GM23248 (cell line): ENCODE results near the gene DDI2. TPM values are rescaled to one million over a fixed set of nuclear protein-coding genes. Genes with fewer than 3 reads are reported as not detected.

Experiments used
- DNase-seq: peaks from one replicate; pipeline ENCODE4 v3.0.0-alpha.2; 2015
- H2AFZ ChIP-seq: fragments of 200-600 bp; sonication (generic); 2 replicates; pipeline ENCODE4 v1.6.1; 2016; ENCODE audit warnings: antibody characterized with exemption
- H3F3A ChIP-seq: fragments of 200-600 bp; sonication (generic); 2 replicates; pipeline ENCODE4 v1.6.1; 2016; ENCODE audit warnings: mild to moderate bottlenecking, antibody characterized with exemption, mixed run types; ENCODE audit not compliant: insufficient read depth
- H3K27ac ChIP-seq: fragments of 200-600 bp; sonication (generic); 2 replicates; pipeline ENCODE4 v1.5.1; 2016; ENCODE audit warnings: mild to moderate bottlenecking
- H3K27me3 ChIP-seq: fragments of 200-600 bp; sonication (generic); replicated peaks from 2 replicates; pipeline ENCODE4 v1.6.1; 2016; ENCODE audit warnings: mild to moderate bottlenecking; ENCODE audit not compliant: insufficient read depth
- H3K36me3 ChIP-seq: fragments of 200-600 bp; sonication (generic); 2 replicates; pipeline ENCODE4 v1.6.1; 2016; ENCODE audit warnings: low read depth, mild to moderate bottlenecking
- H3K4me1 ChIP-seq: fragments of 200-600 bp; sonication (generic); 2 replicates; pipeline ENCODE4 v1.6.1; 2016; ENCODE audit warnings: mild to moderate bottlenecking; ENCODE audit not compliant: insufficient read depth
- H3K4me2 ChIP-seq: fragments of 200-600 bp; sonication (generic); one replicate; pipeline ENCODE4 v1.6.1; 2016; ENCODE audit warnings: mild to moderate bottlenecking; ENCODE audit not compliant: unreplicated experiment
- H3K4me3 ChIP-seq: fragments of 200-600 bp; sonication (generic); 2 replicates; pipeline ENCODE4 v1.5.1; 2016; ENCODE audit warnings: mild to moderate bottlenecking
- H3K79me2 ChIP-seq: fragments of 200-600 bp; sonication (generic); 2 replicates; pipeline ENCODE4 v1.6.1; 2016; ENCODE audit warnings: mild to moderate bottlenecking; ENCODE audit not compliant: insufficient read depth
- H3K9ac ChIP-seq: fragments of 200-600 bp; sonication (generic); 2 replicates; pipeline ENCODE4 v1.6.1; 2016; ENCODE audit warnings: mild to moderate bottlenecking
- H3K9me2 ChIP-seq: fragments of 200-600 bp; sonication (generic); 2 replicates; pipeline ENCODE4 v1.6.1; 2016; ENCODE audit warnings: mixed run types, mild to moderate bottlenecking, moderate library complexity; ENCODE audit not compliant: insufficient read depth
- H3K9me3 ChIP-seq: fragments of 200-600 bp; sonication (generic); one replicate; pipeline ENCODE4 v1.6.1; 2017; ENCODE audit warnings: low read depth
- H4K20me1 ChIP-seq: fragments of 200-600 bp; sonication (generic); 2 replicates; pipeline ENCODE4 v1.6.0; 2016; ENCODE audit not compliant: insufficient read depth
- EZH2 ChIP-seq: fragments of 200-600 bp; sonication (generic); IDR thresholded peaks from 2 replicates; pipeline ENCODE4 v1.6.1; 2018; ENCODE audit warnings: antibody characterized with exemption, mild to moderate bottlenecking; ENCODE audit not compliant: insufficient read depth, poor library complexity, severe bottlenecking
- EZH2phosphoT487 ChIP-seq: fragments of 200-600 bp; sonication (generic); IDR thresholded peaks from 2 replicates; pipeline ENCODE4 v1.6.1; 2018; ENCODE audit warnings: antibody characterized with exemption, moderate library complexity, mild to moderate bottlenecking, low read depth; ENCODE audit not compliant: insufficient read depth
- whole genome bisulfite sequencing, 2 experiments: methylation state at CpG; one replicate each; pipeline ENCODE4 v1.1.6; 2015 to 2017; ENCODE audit warnings: low lambda C conversion rate in 2 of 2, low coverage in 1 of 2; ENCODE audit errors: missing lambda C conversion rate in 2 of 2; 5-methylcytosine and 5-hydroxymethylcytosine counted together
- in situ Hi-C: fragments of 300-500 bp; cut with MboI; formaldehyde crosslinking; loops from 2 replicates; pipeline ENCODE4 v1.15.0; 2020
- polyA plus RNA-seq: library from polyadenylated mRNA; unstranded; fragments of >200 nt; fragmentation: Nextera tagmentation; extraction: Ambion mirVana; gene quantifications from 2 replicates; pipeline ENCODE4 v1.2.1, GENCODE V29; 2016
- total RNA-seq: library from RNA; depleted of rRNA; stranded (reverse); fragments of >200 nt; shearing (Covaris generic); gene quantifications from 2 replicates; pipeline ENCODE4 v1.2.3, GENCODE V29; 2014

Gene DDI2
- total and polyA plus RNA-seq, 2 experiments from 2014 or later, result 5.0 to 7.9 TPM

GRCh38 chr1:15621975-15622374 is 4.7 kb downstream of the DDI2 start:
- TF ChIP-seq EZH2phosphoT487, result no peak
- TF ChIP-seq EZH2, result no peak
- WGBS, 2 experiments, result 12 to 18% methylated on average over 5 of the region's 5 CpGs
- Histone ChIP-seq H3K9me2 (no peaks in the 10 kb centered on the region), H3K79me2 (peaks cover 95% of the 10 kb centered on the region), H3K36me3 (peaks cover 5% of the 10 kb centered on the region; the same call in 1 of the 2 replicates), H2AFZ (no peak overlapping the region), H3K27ac (peak overlapping the region; percentile 14; the same call in 1 of the 2 replicates), H3K9me3 (no peaks in the 10 kb centered on the region), H4K20me1 (no peaks in the 10 kb centered on the region), H3K4me1 (peaks cover 38% of the 10 kb centered on the region), H3K4me3 (peak overlapping the region; percentile 13; the same call in 1 of the 2 replicates), H3K9ac (no peak overlapping the region), H3F3A (peaks cover 46% of the 10 kb centered on the region), H3K4me2 (peak overlapping the region; percentile 47), H3K27me3 (no peaks in the 10 kb centered on the region)
- in situ Hi-C loops, result no loop called here
- DNase-seq, result peak; percentile 44

- Histone ChIP-seq H2AFZ (no peak overlapping the region), H3K9me3 (no peaks in the 10 kb centered on the region), H3F3A (peaks cover 52% of the 10 kb centered on the region), H3K4me1 (peaks cover 46% of the 10 kb centered on the region), H3K4me2 (no peak overlapping the region), H3K9ac (no peak overlapping the region), H4K20me1 (no peaks in the 10 kb centered on the region), H3K27ac (0 out of 2 replicates have a peak overlapping the region, but pooled peaks have one; percentile 14), H3K9me2 (no peaks in the 10 kb centered on the region), H3K27me3 (no peaks in the 10 kb centered on the region), H3K36me3 (peaks cover 9% of the 10 kb centered on the region; the same call in 1 of the 2 replicates), H3K4me3 (no peak overlapping the region), H3K79me2 (peaks cover 100% of the 10 kb centered on the region)
- no peak for TF ChIP-seq EZH2
- no peak for TF ChIP-seq EZH2phosphoT487
- DNase-seq, result no peak
- in situ Hi-C loops, result no loop called here
- 97% methylated on average over 7 of the region's 7 CpGs for WGBS, 2 experiments
These were observed 5.6 kb downstream of the DDI2 start for GRCh38 chr1:15622712-15623373.

- no peaks in the 10 kb centered on the region for H4K20me1 ChIP-seq
These were observed 6.2 kb downstream of the DDI2 start for GRCh38 chr1:15623435-15623834.

DNA sequence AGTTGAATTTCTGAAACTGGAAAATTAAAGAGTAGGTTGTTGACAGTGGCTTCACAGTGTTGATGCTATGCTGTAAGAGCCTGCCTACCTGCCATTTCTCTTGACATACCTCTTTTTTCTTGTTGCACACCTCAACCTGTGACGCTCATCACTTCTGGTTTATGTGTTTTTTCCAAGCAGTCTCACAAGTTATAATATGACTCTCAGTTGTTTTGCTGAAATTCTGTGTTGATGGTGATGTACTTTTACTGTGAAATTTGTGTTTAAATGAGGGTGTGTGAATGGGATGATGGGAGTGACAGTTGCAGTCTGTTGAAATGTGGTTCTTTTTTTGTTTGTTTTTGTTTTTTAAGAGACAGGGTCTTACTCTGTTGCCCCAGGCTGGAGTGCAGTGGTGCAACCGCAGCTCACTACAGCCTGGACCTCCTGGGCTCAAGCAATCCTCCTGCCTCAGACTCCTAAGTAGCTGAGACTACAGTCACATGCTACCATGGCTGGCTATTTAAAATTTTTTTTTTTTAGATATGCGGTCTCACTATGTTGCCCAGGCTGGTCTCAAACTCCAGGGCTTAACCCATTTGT is 7.0 kb downstream of the DDI2 start:
- 92 to 96% methylated on average over 3 of the region's 3 CpGs for WGBS, 2 experiments
- TF ChIP-seq EZH2phosphoT487 (no peak), EZH2 (no peak)
- Histone ChIP-seq H3K9me3 (no peaks in the 10 kb centered on the region), H3F3A (peaks cover 46% of the 10 kb centered on the region), H3K27ac (no peak overlapping the region), H3K4me2 (no peak overlapping the region), H2AFZ (no peak overlapping the region), H3K4me3 (no peak overlapping the region), H3K27me3 (no peaks in the 10 kb centered on the region), H3K9ac (no peak overlapping the region), H3K9me2 (no peaks in the 10 kb centered on the region), H4K20me1 (no peaks in the 10 kb centered on the region), H3K79me2 (peaks cover 100% of the 10 kb centered on the region), H3K4me1 (peaks cover 44% of the 10 kb centered on the region), H3K36me3 (peaks cover 12% of the 10 kb centered on the region; the same call in 1 of the 2 replicates)
- in situ Hi-C loops, result no loop called here
- no peak for DNase-seq

More at GRCh38 chr1:15623435-15623834, 6.2 kb downstream of the DDI2 start:
- in situ Hi-C loops, result no loop called here
- no peak overlapping the region for H3K4me3 ChIP-seq
- WGBS, 2 experiments, result 88% methylated on average over 6 of the region's 6 CpGs
- H3K4me2 ChIP-seq, result no peak overlapping the region
- H2AFZ ChIP-seq, result no peak overlapping the region
- H3K9me3 ChIP-seq, result no peaks in the 10 kb centered on the region
- no peaks in the 10 kb centered on the region for H3K9me2 ChIP-seq
- peaks cover 49% of the 10 kb centered on the region for H3K4me1 ChIP-seq
- no peaks in the 10 kb centered on the region for H3K27me3 ChIP-seq
- DNase-seq, result no peak
- H3K79me2 ChIP-seq, result peaks cover 100% of the 10 kb centered on the region
- TF ChIP-seq EZH2phosphoT487, result no peak
- no peak for TF ChIP-seq EZH2
- H3K9ac ChIP-seq, result no peak overlapping the region
- H3K36me3 ChIP-seq, result peaks cover 12% of the 10 kb centered on the region; the same call in 1 of the 2 replicates
- H3F3A ChIP-seq, result peaks cover 53% of the 10 kb centered on the region
- no peak overlapping the region for H3K27ac ChIP-seq
